ENCODE data around the gene COPG1. TPM values are rescaled to one million over a fixed set of nuclear protein-coding genes. Genes with fewer than 3 reads are reported as not detected.
A peak's percentile ranks its signal among the peaks of the same experiment; 100 is the strongest.

Gene COPG1
- total and polyA plus RNA-seq, 11 donors: 78.6 to 121 (median 93.9) TPM

- Histone ChIP-seq H3K27ac (peak overlapping the region in 11 of 12 donors; percentile 46 to 93 (median 86)), H3K27me3 (no peaks in the 10 kb centered on the region), H3K36me3 (no peaks in the 10 kb centered on the region), H3K4me3 (no peak overlapping the region), H3K9me3 (no peaks in the 10 kb centered on the region), H3K4me1 (peaks cover 8 to 94% (median 51%) of the 10 kb centered on the region in 12 donors)
- 48 to 62% (median 58%) methylated on average over 11 of the region's 11 CpGs for WGBS, 4 donors
- DNase-seq (peak; percentile 25 to 64 (median 45)), ATAC-seq (peak in 1 of 4 donors; percentile 19)
- intact Hi-C loops (cut with DNase I): loop anchor here in 4 of 10 donors (5.0 kb wide), 2 partner anchors 42 to 47 kb away; partner anchors contain the start of gene CNBP (in 3 of the 4)
- TF ChIP-seq POLR2A (IDR thresholded peaks at IDR 0.05): no peak
- TF ChIP-seq, protein P1, sequence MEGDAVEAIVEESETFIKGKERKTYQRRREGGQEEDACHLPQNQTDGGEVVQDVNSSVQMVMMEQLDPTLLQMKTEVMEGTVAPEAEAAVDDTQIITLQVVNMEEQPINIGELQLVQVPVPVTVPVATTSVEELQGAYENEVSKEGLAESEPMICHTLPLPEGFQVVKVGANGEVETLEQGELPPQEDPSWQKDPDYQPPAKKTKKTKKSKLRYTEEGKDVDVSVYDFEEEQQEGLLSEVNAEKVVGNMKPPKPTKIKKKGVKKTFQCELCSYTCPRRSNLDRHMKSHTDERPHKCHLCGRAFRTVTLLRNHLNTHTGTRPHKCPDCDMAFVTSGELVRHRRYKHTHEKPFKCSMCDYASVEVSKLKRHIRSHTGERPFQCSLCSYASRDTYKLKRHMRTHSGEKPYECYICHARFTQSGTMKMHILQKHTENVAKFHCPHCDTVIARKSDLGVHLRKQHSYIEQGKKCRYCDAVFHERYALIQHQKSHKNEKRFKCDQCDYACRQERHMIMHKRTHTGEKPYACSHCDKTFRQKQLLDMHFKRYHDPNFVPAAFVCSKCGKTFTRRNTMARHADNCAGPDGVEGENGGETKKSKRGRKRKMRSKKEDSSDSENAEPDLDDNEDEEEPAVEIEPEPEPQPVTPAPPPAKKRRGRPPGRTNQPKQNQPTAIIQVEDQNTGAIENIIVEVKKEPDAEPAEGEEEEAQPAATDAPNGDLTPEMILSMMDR (IDR thresholded peaks at IDR 0.05): peak in 1 of 12 donors; percentile 12
These were observed 20.4 kb upstream of the COPG1 start for GRCh38 chr3:129228891-129229585.

DNA sequence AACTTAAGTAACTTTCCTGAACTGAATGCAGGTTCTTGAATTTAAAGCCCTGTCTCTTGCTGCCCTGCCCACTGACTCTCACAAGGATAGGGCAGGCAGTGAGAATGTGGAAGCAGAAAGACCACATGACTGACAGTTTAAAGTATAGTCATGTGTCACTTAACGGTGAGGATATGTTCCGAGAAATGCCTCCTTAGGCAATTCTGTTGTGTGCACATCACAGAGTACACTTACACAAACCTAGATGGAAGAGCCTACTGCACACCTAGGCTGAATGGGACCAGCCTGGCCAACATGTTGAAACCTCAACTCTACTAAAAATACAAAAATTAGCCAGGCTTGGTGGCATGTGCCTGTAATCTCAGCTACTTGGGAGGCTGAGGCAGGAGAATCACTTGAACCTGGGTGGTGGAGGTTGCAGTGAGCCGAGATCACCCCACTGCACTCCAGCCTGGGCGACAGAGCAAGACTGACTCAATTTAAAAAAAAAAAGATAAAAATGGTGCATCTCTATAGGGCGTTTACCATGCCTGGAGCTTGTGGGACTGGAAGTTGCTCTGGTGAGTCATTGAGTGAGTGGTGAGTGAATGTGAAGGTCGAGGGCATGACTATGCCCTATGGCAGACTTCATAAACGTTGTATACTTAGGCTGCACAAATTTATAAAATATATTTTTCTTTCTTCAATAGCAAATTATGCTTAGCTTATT is 18.9 kb upstream of the COPG1 start:
- intact Hi-C loops (cut with DNase I): no loop called here
- DNase-seq (peak in 1 of 5 donors; percentile 29), ATAC-seq (peak; percentile 10 to 50 (median 30))
- peak overlapping the region in 1 of 12 donors; percentile 35 for H3K4me3 ChIP-seq
- no peaks in the 10 kb centered on the region for H3K9me3 ChIP-seq
- peaks cover 8 to 94% (median 40%) of the 10 kb centered on the region in 12 donors for H3K4me1 ChIP-seq
- TF ChIP-seq, protein P1 (IDR thresholded peaks at IDR 0.05): no peak
- no peaks in the 10 kb centered on the region for H3K36me3 ChIP-seq
- peak overlapping the region in 7 of 12 donors; percentile 3 to 93 (median 29) for H3K27ac ChIP-seq
- WGBS, 4 donors: 61 to 73% (median 66%) methylated on average over 7 of the region's 7 CpGs
- H3K27me3 ChIP-seq: no peaks in the 10 kb centered on the region

DNA sequence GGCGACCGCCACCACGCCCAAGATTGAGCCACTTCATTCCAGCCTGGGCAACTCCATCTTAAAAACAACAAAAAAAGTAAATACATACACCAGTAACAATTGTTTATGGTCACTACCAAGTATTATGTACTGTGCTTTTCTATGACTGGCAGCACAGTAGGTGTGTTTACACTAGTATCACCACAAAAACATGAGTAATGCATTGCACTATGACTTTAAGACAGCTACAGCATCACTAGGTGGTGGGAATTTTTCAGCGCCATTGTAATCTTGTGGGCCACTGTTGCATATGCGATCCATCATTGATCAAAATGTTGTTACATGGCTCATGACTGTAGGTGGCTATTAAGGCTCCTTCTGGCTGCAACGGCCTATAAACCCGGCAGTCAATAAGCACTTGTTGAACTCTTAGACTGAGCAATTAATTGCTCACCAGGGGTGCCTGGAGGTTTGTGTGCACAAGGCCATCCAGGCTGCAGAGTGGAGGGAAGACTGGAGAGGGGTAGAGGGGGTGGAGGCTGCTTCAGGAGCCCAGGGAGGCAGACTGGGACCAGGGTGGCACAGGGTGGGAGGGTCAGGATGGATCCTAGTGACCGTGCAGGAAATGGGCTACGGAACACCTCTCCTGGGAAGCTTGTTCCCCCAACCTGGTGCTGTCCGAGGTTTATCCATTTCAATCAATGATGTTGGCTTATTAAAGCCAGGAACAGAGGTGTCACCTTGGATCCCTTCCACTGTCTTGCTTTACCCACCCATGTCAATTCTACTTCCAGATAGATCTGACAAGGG is 17.9 kb upstream of the COPG1 start:
- WGBS, 4 donors: 84 to 90% (median 86%) methylated on average over 10 of the region's 10 CpGs
- Histone ChIP-seq H3K27me3 (no peaks in the 10 kb centered on the region), H3K36me3 (no peaks in the 10 kb centered on the region), H3K9me3 (no peaks in the 10 kb centered on the region), H3K4me3 (peak overlapping the region in 1 of 12 donors; percentile 35), H3K4me1 (peaks cover 6 to 89% (median 31%) of the 10 kb centered on the region in 12 donors), H3K27ac (peak overlapping the region in 2 of 12 donors; percentile 29 to 93)
- ATAC-seq: no peak
- DNase-seq: no peak
- intact Hi-C loops (cut with DNase I): no loop called here
- TF ChIP-seq, protein P1 (IDR thresholded peaks at IDR 0.05): no peak
- TF ChIP-seq POLR2A (IDR thresholded peaks at IDR 0.05): no peak
